Liver (tissue), 9 donors: Measurements from ENCODE around the gene ETV6. TPM values are rescaled to one million over a fixed set of nuclear protein-coding genes. Genes with fewer than 3 reads are reported as not detected.

Experiments
- DNase-seq: peaks from one replicate; pipeline ENCODE4 v3.0.0-alpha.2; 2017; ENCODE audit warnings: low spot score
- H3K27ac ChIP-seq, 2 donors: one replicate each; pipeline ENCODE4 v1.7.0; 2013; ENCODE audit warnings: inconsistent platforms in 2 of 2, low read length in 2 of 2, control low read depth in 1 of 2, low read depth in 1 of 2, mild to moderate bottlenecking in 1 of 2
- H3K27me3 ChIP-seq, 4 donors: one replicate each; pipeline versions ENCODE4 v1.6.1 to v1.7.0; 2013; ENCODE audit warnings: low read length in 3 of 4, inconsistent platforms in 1 of 4, mild to moderate bottlenecking in 1 of 4, moderate library complexity in 1 of 4; ENCODE audit not compliant: control insufficient read depth in 4 of 4, insufficient read depth in 4 of 4
- H3K36me3 ChIP-seq, 4 donors: one replicate each; pipeline versions ENCODE4 v1.6.1 to v1.7.0; 2013; ENCODE audit warnings: low read length in 3 of 4, mild to moderate bottlenecking in 3 of 4, low read depth in 1 of 4, moderate library complexity in 1 of 4; ENCODE audit not compliant: control insufficient read depth in 4 of 4, insufficient read depth in 3 of 4
- H3K4me1 ChIP-seq, 4 donors: one replicate each; pipeline versions ENCODE4 v1.6.1 to v1.7.0; 2013; ENCODE audit warnings: low read length in 3 of 4, mild to moderate bottlenecking in 3 of 4, moderate library complexity in 1 of 4; ENCODE audit not compliant: control insufficient read depth in 4 of 4, insufficient read depth in 4 of 4
- H3K4me3 ChIP-seq, 3 donors: one replicate each; pipeline versions ENCODE4 v1.6.1 to v1.7.0; 2013; ENCODE audit warnings: low read length in 3 of 3, control low read depth in 1 of 3, low read depth in 1 of 3, mild to moderate bottlenecking in 1 of 3
- H3K9ac ChIP-seq, 2 donors: one replicate each; pipeline ENCODE4 v1.7.0; 2013; ENCODE audit warnings: low read length in 2 of 2, mild to moderate bottlenecking in 2 of 2, moderate library complexity in 2 of 2, control low read depth in 1 of 2, low read depth in 1 of 2
- H3K9me3 ChIP-seq, 4 donors: one replicate each; pipeline versions ENCODE4 v1.6.1 to v1.7.0; 2013; ENCODE audit warnings: low read length in 3 of 4; ENCODE audit not compliant: control insufficient read depth in 4 of 4
- EGR1 ChIP-seq, 2 donors: IDR thresholded peaks; 2 replicates each; pipeline ENCODE4 v1.6.1; 2016 to 2018; ENCODE audit warnings: antibody characterized with exemption in 2 of 2, low read depth in 2 of 2
- FOXA1 ChIP-seq: IDR thresholded peaks from 2 replicates; pipeline ENCODE4 v1.6.1; 2016; ENCODE audit warnings: antibody characterized with exemption
- FOXA2 ChIP-seq: IDR thresholded peaks from 2 replicates; pipeline ENCODE4 v1.6.1; 2016; ENCODE audit warnings: antibody characterized with exemption
- GABPA ChIP-seq, 2 donors: IDR thresholded peaks in 1 of 2; conservative IDR thresholded peaks in 1 of 2; 2 replicates each; pipeline ENCODE4 v1.6.1; 2016; ENCODE audit warnings: antibody characterized with exemption in 2 of 2, mild to moderate bottlenecking in 1 of 2, moderate library complexity in 1 of 2
- HNF4A ChIP-seq, 2 donors: conservative IDR thresholded peaks; 2 replicates each; pipeline ENCODE4 v1.6.1; 2016; ENCODE audit warnings: antibody characterized with exemption in 2 of 2, mild to moderate bottlenecking in 2 of 2
- HNF4G ChIP-seq: IDR thresholded peaks from 2 replicates; pipeline ENCODE4 v1.6.1; 2016; ENCODE audit warnings: antibody characterized with exemption
- JUND ChIP-seq, 2 donors: IDR thresholded peaks; 2 replicates each; pipeline ENCODE4 v1.6.1; 2016; ENCODE audit warnings: antibody characterized with exemption in 2 of 2
- MAX ChIP-seq: IDR thresholded peaks from 2 replicates; pipeline ENCODE4 v1.6.1; 2016; ENCODE audit warnings: antibody characterized with exemption
- NR2F2 ChIP-seq: IDR thresholded peaks from 2 replicates; pipeline ENCODE4 v1.6.1; 2016; ENCODE audit warnings: antibody characterized with exemption
- RAD21 ChIP-seq, 2 donors: IDR thresholded peaks; 2 replicates each; pipeline ENCODE4 v1.6.1; 2016; ENCODE audit warnings: antibody characterized with exemption in 2 of 2, mild to moderate bottlenecking in 2 of 2
- RXRA ChIP-seq, 2 donors: IDR thresholded peaks; 2 replicates each; pipeline ENCODE4 v1.6.1; 2017 to 2018; ENCODE audit warnings: antibody characterized with exemption in 2 of 2, mild to moderate bottlenecking in 1 of 2
- SP1 ChIP-seq: IDR thresholded peaks from 2 replicates; pipeline ENCODE4 v1.6.1; 2018; ENCODE audit warnings: antibody characterized with exemption, mild to moderate bottlenecking
- TAF1 ChIP-seq: conservative IDR thresholded peaks from 2 replicates; pipeline ENCODE4 v1.6.1; 2016; ENCODE audit warnings: antibody characterized with exemption, mild to moderate bottlenecking
- YY1 ChIP-seq: IDR thresholded peaks from 2 replicates; pipeline ENCODE4 v1.6.1; 2016; ENCODE audit warnings: antibody characterized with exemption, mild to moderate bottlenecking
- ZBTB33 ChIP-seq: IDR thresholded peaks from 2 replicates; pipeline ENCODE4 v1.6.1; 2016; ENCODE audit warnings: antibody characterized with exemption
- WGBS: extraction: QIAGEN DNeasy Blood & Tissue Kit; methylation state at CpG from one replicate; pipeline ENCODE4 v1.1.7; 2013; 5-methylcytosine and 5-hydroxymethylcytosine counted together
- polyA plus RNA-seq, 2 donors: library from polyadenylated mRNA; stranded (reverse) in 1 of 2; unstranded in 1 of 2; fragments of 200-250 nt in 1 of 2; fragments of >200 nt in 1 of 2; fragmentation: Nextera tagmentation in 1 of 2; extraction: Ambion mirVana in 1 of 2; gene quantifications; one replicate each; pipeline versions ENCODE4 v1.2.1 to v1.2.3, GENCODE V29; 2013 to 2015
- total RNA-seq, 2 donors: library from RNA; depleted of rRNA; stranded (reverse); fragments of >200 nt; gene quantifications; one replicate each; pipeline ENCODE4 v1.2.3, GENCODE V29; 2014
- TF ChIP-seq, protein P1 (sequence below): fragments of 150-350 bp; IDR thresholded peaks from 2 replicates; pipeline ENCODE4 v1.5.1; 2017; ENCODE audit warnings: improper control_type of control experiment, low read depth, low read length; ENCODE audit not compliant: missing input control
- TF ChIP-seq, protein P2 (sequence below): IDR thresholded peaks from 2 replicates; pipeline ENCODE4 v1.6.1; 2016; ENCODE audit warnings: antibody characterized with exemption, mild to moderate bottlenecking
- TF ChIP-seq, protein P3 (sequence below): IDR thresholded peaks from 2 replicates; pipeline ENCODE4 v1.6.1; 2016; ENCODE audit warnings: antibody characterized with exemption
- donor health status: healthy.
- donor health status: healthy.
- donor health status: healthy.
- donor health status: healthy.
- donor health status: healthy.

ETV6 gene
- total and polyA plus RNA-seq, 4 donors, result 2.0 to 6.2 (median 3.5) TPM

DNA sequence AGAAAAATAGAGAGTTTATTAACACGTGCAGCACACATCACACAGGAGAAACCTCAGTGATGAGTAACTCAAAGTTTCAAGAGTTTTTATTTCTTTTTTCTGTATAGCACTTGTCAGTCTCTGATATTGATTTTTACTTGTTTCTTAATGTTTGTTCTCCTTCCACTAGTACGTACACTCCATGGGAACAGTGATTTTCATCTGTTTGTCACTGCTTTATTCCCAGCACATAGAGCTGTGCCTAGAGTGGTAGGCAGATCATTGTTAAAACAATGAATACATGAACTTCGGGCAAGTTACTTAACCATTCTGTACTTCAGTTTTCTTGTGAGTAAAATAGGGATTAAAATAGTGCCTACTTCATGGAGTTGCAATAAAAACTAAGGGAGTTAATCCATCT lies 46.6 kb downstream of the ETV6 start:
- WGBS, result 69% methylated on average over 3 of the region's 3 CpGs

GRCh38 chr12:11697131-11697530 lies 47.7 kb downstream of the ETV6 start:
- H3K9ac ChIP-seq, result no peak overlapping the region
- TF ChIP-seq JUND (IDR thresholded peaks at IDR 0.05) (no peak), SP1 (no peak), FOXA2 (no peak), RXRA (IDR thresholded peaks at IDR 0.05) (no peak), EGR1 (IDR thresholded peaks at IDR 0.05; ENCODE audit: low read depth in 2 of 2) (no peak), MAX (no peak), FOXA1 (no peak), HNF4G (no peak), RAD21 (IDR thresholded peaks at IDR 0.05) (no peak), YY1 (no peak), ZBTB33 (no peak), GABPA (IDR thresholded peaks at IDR 0.05 in 1 of 2, conservative IDR thresholded peaks at IDR 0.05 in 1 of 2) (no peak), TAF1 (no peak), NR2F2 (no peak), HNF4A (conservative IDR thresholded peaks at IDR 0.05) (no peak)
- TF ChIP-seq, protein P1, sequence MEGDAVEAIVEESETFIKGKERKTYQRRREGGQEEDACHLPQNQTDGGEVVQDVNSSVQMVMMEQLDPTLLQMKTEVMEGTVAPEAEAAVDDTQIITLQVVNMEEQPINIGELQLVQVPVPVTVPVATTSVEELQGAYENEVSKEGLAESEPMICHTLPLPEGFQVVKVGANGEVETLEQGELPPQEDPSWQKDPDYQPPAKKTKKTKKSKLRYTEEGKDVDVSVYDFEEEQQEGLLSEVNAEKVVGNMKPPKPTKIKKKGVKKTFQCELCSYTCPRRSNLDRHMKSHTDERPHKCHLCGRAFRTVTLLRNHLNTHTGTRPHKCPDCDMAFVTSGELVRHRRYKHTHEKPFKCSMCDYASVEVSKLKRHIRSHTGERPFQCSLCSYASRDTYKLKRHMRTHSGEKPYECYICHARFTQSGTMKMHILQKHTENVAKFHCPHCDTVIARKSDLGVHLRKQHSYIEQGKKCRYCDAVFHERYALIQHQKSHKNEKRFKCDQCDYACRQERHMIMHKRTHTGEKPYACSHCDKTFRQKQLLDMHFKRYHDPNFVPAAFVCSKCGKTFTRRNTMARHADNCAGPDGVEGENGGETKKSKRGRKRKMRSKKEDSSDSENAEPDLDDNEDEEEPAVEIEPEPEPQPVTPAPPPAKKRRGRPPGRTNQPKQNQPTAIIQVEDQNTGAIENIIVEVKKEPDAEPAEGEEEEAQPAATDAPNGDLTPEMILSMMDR, result no peak
- TF ChIP-seq, protein P2, sequence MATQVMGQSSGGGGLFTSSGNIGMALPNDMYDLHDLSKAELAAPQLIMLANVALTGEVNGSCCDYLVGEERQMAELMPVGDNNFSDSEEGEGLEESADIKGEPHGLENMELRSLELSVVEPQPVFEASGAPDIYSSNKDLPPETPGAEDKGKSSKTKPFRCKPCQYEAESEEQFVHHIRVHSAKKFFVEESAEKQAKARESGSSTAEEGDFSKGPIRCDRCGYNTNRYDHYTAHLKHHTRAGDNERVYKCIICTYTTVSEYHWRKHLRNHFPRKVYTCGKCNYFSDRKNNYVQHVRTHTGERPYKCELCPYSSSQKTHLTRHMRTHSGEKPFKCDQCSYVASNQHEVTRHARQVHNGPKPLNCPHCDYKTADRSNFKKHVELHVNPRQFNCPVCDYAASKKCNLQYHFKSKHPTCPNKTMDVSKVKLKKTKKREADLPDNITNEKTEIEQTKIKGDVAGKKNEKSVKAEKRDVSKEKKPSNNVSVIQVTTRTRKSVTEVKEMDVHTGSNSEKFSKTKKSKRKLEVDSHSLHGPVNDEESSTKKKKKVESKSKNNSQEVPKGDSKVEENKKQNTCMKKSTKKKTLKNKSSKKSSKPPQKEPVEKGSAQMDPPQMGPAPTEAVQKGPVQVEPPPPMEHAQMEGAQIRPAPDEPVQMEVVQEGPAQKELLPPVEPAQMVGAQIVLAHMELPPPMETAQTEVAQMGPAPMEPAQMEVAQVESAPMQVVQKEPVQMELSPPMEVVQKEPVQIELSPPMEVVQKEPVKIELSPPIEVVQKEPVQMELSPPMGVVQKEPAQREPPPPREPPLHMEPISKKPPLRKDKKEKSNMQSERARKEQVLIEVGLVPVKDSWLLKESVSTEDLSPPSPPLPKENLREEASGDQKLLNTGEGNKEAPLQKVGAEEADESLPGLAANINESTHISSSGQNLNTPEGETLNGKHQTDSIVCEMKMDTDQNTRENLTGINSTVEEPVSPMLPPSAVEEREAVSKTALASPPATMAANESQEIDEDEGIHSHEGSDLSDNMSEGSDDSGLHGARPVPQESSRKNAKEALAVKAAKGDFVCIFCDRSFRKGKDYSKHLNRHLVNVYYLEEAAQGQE, result no peak
- TF ChIP-seq, protein P3, sequence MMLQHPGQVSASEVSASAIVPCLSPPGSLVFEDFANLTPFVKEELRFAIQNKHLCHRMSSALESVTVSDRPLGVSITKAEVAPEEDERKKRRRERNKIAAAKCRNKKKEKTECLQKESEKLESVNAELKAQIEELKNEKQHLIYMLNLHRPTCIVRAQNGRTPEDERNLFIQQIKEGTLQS, result no peak
- H3K4me1 ChIP-seq, result peaks cover 2 to 35% (median 24%) of the 10 kb centered on the region in 4 donors
- H3K9me3 ChIP-seq, result no peaks in the 10 kb centered on the region
- H3K27me3 ChIP-seq, result no peaks in the 10 kb centered on the region
- H3K27ac ChIP-seq, result peak overlapping the region in 1 of 2 donors; percentile 71
- WGBS, result 97% methylated on average over 5 of the region's 5 CpGs
- no peak overlapping the region for H3K4me3 ChIP-seq
- no peak for DNase-seq
- H3K36me3 ChIP-seq, result no peaks in the 10 kb centered on the region

More for the DNA sequence above, 46.6 kb downstream of the ETV6 start:
- H3K4me3 ChIP-seq, result no peak overlapping the region
- no peak overlapping the region for H3K27ac ChIP-seq
- peaks cover 2 to 35% (median 24%) of the 10 kb centered on the region in 4 donors for H3K4me1 ChIP-seq
- no peak for TF ChIP-seq ZBTB33
- no peak for TF ChIP-seq YY1
- TF ChIP-seq MAX, result no peak
- TF ChIP-seq RXRA (IDR thresholded peaks at IDR 0.05), result no peak
- no peaks in the 10 kb centered on the region for H3K27me3 ChIP-seq
- no peaks in the 10 kb centered on the region for H3K9me3 ChIP-seq
- H3K9ac ChIP-seq, result no peak overlapping the region
- no peak for DNase-seq
- H3K36me3 ChIP-seq, result no peaks in the 10 kb centered on the region
